ENCODE data around the gene GIMAP6.
"Not testable (repeated sequence)": the region's sequence is repeated elsewhere in the genome, so short reads cannot be mapped to it uniquely, and the experiment has no call there.

GIMAP6 gene

DNA sequence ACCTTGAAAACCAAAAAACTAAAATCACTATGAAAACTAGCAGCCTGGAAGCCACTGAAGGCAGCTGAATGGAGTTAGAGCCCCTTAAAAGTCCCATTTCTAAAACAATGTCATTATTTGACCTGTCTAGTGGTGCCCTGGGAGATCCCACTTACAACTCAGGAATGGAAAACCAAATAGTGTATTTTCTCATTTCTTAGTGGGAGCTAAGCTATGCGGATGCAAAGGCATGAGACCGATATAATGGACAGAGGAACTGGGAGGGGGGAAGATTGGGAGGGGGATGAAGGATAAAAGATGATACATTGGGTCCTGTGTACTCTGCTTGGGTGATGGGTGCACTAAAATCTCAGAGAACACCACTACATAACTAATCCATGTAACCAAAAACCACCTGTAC, 43.5 kb upstream of the GIMAP6 start (continued):
- TF ChIP-seq, protein P1, sequence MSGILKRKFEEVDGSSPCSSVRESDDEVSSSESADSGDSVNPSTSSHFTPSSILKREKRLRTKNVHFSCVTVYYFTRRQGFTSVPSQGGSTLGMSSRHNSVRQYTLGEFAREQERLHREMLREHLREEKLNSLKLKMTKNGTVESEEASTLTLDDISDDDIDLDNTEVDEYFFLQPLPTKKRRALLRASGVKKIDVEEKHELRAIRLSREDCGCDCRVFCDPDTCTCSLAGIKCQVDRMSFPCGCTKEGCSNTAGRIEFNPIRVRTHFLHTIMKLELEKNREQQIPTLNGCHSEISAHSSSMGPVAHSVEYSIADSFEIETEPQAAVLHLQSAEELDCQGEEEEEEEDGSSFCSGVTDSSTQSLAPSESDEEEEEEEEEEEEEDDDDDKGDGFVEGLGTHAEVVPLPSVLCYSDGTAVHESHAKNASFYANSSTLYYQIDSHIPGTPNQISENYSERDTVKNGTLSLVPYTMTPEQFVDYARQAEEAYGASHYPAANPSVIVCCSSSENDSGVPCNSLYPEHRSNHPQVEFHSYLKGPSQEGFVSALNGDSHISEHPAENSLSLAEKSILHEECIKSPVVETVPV (CRISPR knock-in tag; IDR thresholded peaks at IDR 0.05) = no peak

DNA sequence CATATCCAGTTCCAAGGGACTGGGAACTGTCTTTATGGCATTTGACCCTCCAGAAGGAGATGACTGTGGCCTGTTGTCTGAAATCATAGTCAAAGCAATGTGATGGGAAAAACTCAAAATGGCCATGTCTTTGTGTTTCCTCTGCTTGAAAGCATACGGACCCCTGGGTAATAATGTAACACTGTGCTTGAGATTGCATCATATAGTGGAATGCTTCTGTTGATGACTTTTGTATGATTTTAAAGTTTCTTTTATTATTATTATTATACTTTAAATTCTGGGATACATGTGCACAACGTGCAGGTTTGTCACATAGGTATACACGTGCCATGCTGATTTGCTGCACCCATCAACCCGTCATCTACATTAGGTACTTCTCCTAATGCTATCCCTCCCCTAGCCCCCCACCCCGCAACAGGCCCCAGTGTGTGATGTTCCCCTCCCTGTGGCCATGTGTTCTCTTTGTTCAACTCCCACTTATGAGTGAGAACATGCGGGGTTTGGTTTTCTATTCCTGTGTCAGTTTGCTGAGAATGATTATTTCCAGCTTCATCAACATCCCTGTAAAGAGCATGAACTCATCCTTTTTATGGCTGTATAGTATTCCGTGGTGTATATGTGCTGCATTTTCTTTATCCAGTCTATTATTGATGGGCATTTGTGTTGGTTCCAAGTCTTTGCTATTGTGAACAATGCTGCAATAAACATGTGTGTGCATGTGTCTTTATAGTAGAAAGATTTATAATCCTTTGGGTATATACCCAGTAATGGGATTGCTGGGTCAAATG, 39.8 kb upstream of the GIMAP6 start:
- not testable (repeated sequence) for ATAC-seq

DNA sequence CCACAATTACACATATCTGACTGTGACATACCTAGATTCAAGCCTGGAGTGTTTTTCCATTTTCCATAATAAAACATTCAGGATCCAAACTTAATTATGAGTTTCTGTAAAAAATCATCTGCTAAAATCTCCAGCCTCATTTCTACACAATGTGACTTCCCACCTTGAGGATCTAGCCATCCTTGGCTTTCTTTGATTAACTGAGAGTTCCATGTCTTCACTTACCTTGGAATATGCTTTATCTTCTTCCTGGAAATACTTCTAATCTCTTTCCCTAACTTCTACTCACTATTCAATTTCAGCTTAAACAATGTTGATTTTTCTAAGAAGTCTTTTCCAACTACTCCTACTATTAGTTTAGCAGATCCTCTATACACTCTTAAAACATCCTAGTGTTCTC, 36.8 kb upstream of the GIMAP6 start:
- no peak for ATAC-seq
- no peak for TF ChIP-seq TCF4 (CRISPR knock-in tag; IDR thresholded peaks at IDR 0.05; ENCODE audit: borderline replicate concordance)
- TF ChIP-seq CSDC2 (CRISPR knock-in tag; IDR thresholded peaks at IDR 0.05) = no peak
- no peak for TF ChIP-seq TOX (CRISPR knock-in tag; IDR thresholded peaks at IDR 0.05; ENCODE audit: borderline replicate concordance)
- TF ChIP-seq ZFP3 (CRISPR knock-in tag; IDR thresholded peaks at IDR 0.05) = no peak
- no peak for TF ChIP-seq ZFP30 (CRISPR knock-in tag; IDR thresholded peaks at IDR 0.05)

DNA sequence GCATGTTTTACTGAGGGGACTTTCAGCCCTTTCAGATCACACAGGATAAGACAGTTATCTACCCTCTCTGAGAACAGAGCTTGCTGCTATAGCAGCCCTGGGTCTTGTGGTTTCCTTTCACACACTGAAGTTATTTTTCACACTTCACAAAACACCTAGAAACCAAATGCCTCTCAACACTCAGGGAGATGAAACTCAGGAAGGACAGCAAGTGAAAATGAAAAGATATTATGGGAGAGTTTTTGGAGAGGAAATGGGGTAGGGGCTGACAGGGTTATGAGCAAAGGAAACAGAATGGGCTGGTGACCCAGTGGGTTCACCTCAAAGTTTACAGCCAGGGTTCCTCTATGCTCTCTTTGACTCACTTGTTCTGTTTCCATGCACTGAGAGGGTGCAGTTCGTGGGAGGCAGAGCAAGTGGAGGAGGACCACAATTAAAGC, 36.3 kb upstream of the GIMAP6 start:
- ATAC-seq = no peak
- TF ChIP-seq CSDC2 (CRISPR knock-in tag; IDR thresholded peaks at IDR 0.05) (no peak), RARB (CRISPR knock-in tag; IDR thresholded peaks at IDR 0.05) (no peak), PPARA (CRISPR knock-in tag; IDR thresholded peaks at IDR 0.05; ENCODE audit: borderline replicate concordance) (no peak), GLIS3 (CRISPR knock-in tag; IDR thresholded peaks at IDR 0.05) (no peak), OSR1 (CRISPR knock-in tag; IDR thresholded peaks at IDR 0.05) (no peak)
- TF ChIP-seq, protein P2, sequence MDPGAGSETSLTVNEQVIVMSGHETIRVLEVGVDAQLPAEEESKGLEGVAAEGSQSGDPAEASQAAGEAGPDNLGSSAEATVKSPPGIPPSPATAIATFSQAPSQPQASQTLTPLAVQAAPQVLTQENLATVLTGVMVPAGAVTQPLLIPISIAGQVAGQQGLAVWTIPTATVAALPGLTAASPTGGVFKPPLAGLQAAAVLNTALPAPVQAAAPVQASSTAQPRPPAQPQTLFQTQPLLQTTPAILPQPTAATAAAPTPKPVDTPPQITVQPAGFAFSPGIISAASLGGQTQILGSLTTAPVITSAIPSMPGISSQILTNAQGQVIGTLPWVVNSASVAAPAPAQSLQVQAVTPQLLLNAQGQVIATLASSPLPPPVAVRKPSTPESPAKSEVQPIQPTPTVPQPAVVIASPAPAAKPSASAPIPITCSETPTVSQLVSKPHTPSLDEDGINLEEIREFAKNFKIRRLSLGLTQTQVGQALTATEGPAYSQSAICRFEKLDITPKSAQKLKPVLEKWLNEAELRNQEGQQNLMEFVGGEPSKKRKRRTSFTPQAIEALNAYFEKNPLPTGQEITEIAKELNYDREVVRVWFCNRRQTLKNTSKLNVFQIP (CRISPR knock-in tag; IDR thresholded peaks at IDR 0.05; ENCODE audit: borderline replicate concordance, low read depth) = no peak
- TF ChIP-seq, protein P3, sequence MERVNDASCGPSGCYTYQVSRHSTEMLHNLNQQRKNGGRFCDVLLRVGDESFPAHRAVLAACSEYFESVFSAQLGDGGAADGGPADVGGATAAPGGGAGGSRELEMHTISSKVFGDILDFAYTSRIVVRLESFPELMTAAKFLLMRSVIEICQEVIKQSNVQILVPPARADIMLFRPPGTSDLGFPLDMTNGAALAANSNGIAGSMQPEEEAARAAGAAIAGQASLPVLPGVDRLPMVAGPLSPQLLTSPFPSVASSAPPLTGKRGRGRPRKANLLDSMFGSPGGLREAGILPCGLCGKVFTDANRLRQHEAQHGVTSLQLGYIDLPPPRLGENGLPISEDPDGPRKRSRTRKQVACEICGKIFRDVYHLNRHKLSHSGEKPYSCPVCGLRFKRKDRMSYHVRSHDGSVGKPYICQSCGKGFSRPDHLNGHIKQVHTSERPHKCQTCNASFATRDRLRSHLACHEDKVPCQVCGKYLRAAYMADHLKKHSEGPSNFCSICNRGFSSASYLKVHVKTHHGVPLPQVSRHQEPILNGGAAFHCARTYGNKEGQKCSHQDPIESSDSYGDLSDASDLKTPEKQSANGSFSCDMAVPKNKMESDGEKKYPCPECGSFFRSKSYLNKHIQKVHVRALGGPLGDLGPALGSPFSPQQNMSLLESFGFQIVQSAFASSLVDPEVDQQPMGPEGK (CRISPR knock-in tag; IDR thresholded peaks at IDR 0.05; ENCODE audit: borderline replicate concordance) = no peak
- TF ChIP-seq, protein P4, sequence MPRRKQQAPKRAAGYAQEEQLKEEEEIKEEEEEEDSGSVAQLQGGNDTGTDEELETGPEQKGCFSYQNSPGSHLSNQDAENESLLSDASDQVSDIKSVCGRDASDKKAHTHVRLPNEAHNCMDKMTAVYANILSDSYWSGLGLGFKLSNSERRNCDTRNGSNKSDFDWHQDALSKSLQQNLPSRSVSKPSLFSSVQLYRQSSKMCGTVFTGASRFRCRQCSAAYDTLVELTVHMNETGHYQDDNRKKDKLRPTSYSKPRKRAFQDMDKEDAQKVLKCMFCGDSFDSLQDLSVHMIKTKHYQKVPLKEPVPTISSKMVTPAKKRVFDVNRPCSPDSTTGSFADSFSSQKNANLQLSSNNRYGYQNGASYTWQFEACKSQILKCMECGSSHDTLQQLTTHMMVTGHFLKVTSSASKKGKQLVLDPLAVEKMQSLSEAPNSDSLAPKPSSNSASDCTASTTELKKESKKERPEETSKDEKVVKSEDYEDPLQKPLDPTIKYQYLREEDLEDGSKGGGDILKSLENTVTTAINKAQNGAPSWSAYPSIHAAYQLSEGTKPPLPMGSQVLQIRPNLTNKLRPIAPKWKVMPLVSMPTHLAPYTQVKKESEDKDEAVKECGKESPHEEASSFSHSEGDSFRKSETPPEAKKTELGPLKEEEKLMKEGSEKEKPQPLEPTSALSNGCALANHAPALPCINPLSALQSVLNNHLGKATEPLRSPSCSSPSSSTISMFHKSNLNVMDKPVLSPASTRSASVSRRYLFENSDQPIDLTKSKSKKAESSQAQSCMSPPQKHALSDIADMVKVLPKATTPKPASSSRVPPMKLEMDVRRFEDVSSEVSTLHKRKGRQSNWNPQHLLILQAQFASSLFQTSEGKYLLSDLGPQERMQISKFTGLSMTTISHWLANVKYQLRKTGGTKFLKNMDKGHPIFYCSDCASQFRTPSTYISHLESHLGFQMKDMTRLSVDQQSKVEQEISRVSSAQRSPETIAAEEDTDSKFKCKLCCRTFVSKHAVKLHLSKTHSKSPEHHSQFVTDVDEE (CRISPR knock-in tag; IDR thresholded peaks at IDR 0.05) = no peak

DNA sequence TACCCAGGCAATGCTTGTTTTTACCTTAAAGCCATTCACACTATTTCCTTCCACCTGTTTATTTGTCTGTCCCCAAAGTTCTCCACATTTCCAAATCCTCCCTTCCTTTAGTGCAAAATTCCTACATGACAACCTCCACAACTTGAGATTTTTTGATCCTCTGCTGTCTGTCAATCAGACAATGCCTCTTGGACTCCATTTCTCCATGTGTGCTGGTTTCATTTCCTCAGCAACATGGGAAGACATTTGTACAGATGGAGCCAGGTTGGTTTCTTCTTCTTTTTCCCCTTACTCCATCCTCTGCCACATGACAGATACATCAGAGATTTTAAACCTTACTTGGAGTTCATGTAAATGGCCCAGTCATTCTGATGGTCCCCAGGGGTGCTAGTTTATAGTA, 34.2 kb upstream of the GIMAP6 start:
- ATAC-seq = no peak
- TF ChIP-seq ZNF70 (CRISPR knock-in tag; IDR thresholded peaks at IDR 0.05) (no peak), ISL1 (CRISPR knock-in tag; IDR thresholded peaks at IDR 0.05) (no peak), ESRRG (CRISPR knock-in tag; IDR thresholded peaks at IDR 0.05) (no peak), ZFP30 (CRISPR knock-in tag; IDR thresholded peaks at IDR 0.05) (no peak), BACH2 (CRISPR knock-in tag; IDR thresholded peaks at IDR 0.05; ENCODE audit: borderline replicate concordance) (no peak), ZC3H10 (CRISPR knock-in tag; IDR thresholded peaks at IDR 0.05) (no peak), ZNF565 (CRISPR knock-in tag; conservative IDR thresholded peaks at IDR 0.05; ENCODE audit: low read depth) (no peak), ARNTL (CRISPR knock-in tag; IDR thresholded peaks at IDR 0.05; ENCODE audit: borderline replicate concordance, low read depth) (no peak), GLIS3 (CRISPR knock-in tag; IDR thresholded peaks at IDR 0.05) (no peak), TCF4 (CRISPR knock-in tag; IDR thresholded peaks at IDR 0.05; ENCODE audit: borderline replicate concordance) (no peak), ZNF8 (CRISPR knock-in tag; IDR thresholded peaks at IDR 0.05) (no peak), OSR1 (CRISPR knock-in tag; IDR thresholded peaks at IDR 0.05) (no peak), SNAI2 (CRISPR knock-in tag; IDR thresholded peaks at IDR 0.05) (no peak), RARB (CRISPR knock-in tag; IDR thresholded peaks at IDR 0.05) (no peak), CSDC2 (CRISPR knock-in tag; IDR thresholded peaks at IDR 0.05) (no peak)
- TF ChIP-seq, protein P3 (CRISPR knock-in tag; IDR thresholded peaks at IDR 0.05; ENCODE audit: borderline replicate concordance) = no peak
- TF ChIP-seq, protein P1 (CRISPR knock-in tag; IDR thresholded peaks at IDR 0.05) = no peak
